H9 (cell line): ENCODE measurements around the gene AJUBA. TPM values are rescaled to one million over a fixed set of nuclear protein-coding genes. Genes with fewer than 3 reads are reported as not detected.

Source experiments
- DNase-seq: peaks from one replicate; pipeline ENCODE4 v3.0.0-alpha.2; 2017
- H2AFZ ChIP-seq: one replicate; pipeline ENCODE4 v1.6.1; 2013; ENCODE audit warnings: mild to moderate bottlenecking, low read length, control low read depth, moderate library complexity
- H2AK5ac ChIP-seq: 2 replicates; pipeline ENCODE4 v1.6.1; 2013; ENCODE audit warnings: low read length, control low read depth, mixed read lengths; ENCODE audit not compliant: insufficient read length
- H2BK120ac ChIP-seq: one replicate; pipeline ENCODE4 v1.6.1; 2013; ENCODE audit warnings: low read depth, mild to moderate bottlenecking, low read length, control low read depth, inconsistent platforms; ENCODE audit not compliant: poor library complexity, severe bottlenecking
- H2BK12ac ChIP-seq: 2 replicates; pipeline ENCODE4 v1.6.1; 2013; ENCODE audit warnings: low read length, control low read depth, mixed read lengths, low read depth; ENCODE audit not compliant: insufficient read length
- H2BK15ac ChIP-seq: 2 replicates; pipeline ENCODE4 v1.6.1; 2013; ENCODE audit warnings: low read depth, low read length, control low read depth
- H2BK20ac ChIP-seq: one replicate; pipeline ENCODE4 v1.6.1; 2013; ENCODE audit warnings: low read depth, mild to moderate bottlenecking, low read length, control low read depth, inconsistent platforms; ENCODE audit not compliant: poor library complexity, severe bottlenecking
- H2BK5ac ChIP-seq: 2 replicates; pipeline ENCODE4 v1.6.1; 2013; ENCODE audit warnings: low read length, control low read depth, mixed read lengths; ENCODE audit not compliant: insufficient read length
- H3K14ac ChIP-seq: 2 replicates; pipeline ENCODE4 v1.6.1; 2013; ENCODE audit warnings: low read length, control low read depth; ENCODE audit not compliant: insufficient read depth
- H3K18ac ChIP-seq: 2 replicates; pipeline ENCODE4 v1.6.1; 2013; ENCODE audit warnings: low read depth, mild to moderate bottlenecking, mixed read lengths, low read length, control low read depth; ENCODE audit not compliant: insufficient read length
- H3K23ac ChIP-seq: 2 replicates; pipeline ENCODE4 v1.6.1; 2013; ENCODE audit warnings: low read length, control low read depth, mixed read lengths, low read depth; ENCODE audit not compliant: insufficient read length
- H3K23me2 ChIP-seq: 2 replicates; pipeline ENCODE4 v1.6.1; 2013; ENCODE audit warnings: low read depth, mild to moderate bottlenecking, mixed read lengths, low read length, control low read depth; ENCODE audit not compliant: insufficient read length, poor library complexity, severe bottlenecking
- H3K27ac ChIP-seq: 2 replicates; pipeline ENCODE4 v1.5.1; 2013; ENCODE audit warnings: low read length, control low read depth, mixed read lengths, low read depth; ENCODE audit not compliant: insufficient read length
- H3K27me3 ChIP-seq: 2 replicates; pipeline ENCODE4 v1.6.1; 2013; ENCODE audit warnings: low read length, control low read depth, inconsistent platforms; ENCODE audit not compliant: insufficient read depth
- H3K4ac ChIP-seq: 2 replicates; pipeline ENCODE4 v1.6.1; 2013; ENCODE audit warnings: low read depth, mild to moderate bottlenecking, control low read depth, inconsistent platforms, low read length, moderate library complexity
- H3K4me1 ChIP-seq: 2 replicates; pipeline ENCODE4 v1.6.1; 2013; ENCODE audit warnings: low read length, control low read depth, inconsistent platforms; ENCODE audit not compliant: insufficient read depth
- H3K4me2 ChIP-seq: 2 replicates; pipeline ENCODE4 v1.6.1; 2013; ENCODE audit warnings: low read length, control low read depth, mixed read lengths; ENCODE audit not compliant: insufficient read length, insufficient read depth
- H3K56ac ChIP-seq: 2 replicates; pipeline ENCODE4 v1.6.1; 2013; ENCODE audit warnings: low read depth, mild to moderate bottlenecking, mixed read lengths, low read length, control low read depth; ENCODE audit not compliant: insufficient read length
- H3K79me1 ChIP-seq: 2 replicates; pipeline ENCODE4 v1.6.1; 2013; ENCODE audit warnings: low read depth, mild to moderate bottlenecking, moderate library complexity, low read length, control low read depth, inconsistent platforms; ENCODE audit not compliant: insufficient read depth, poor library complexity, severe bottlenecking
- H3K79me2 ChIP-seq: 2 replicates; pipeline ENCODE4 v1.6.1; 2013; ENCODE audit warnings: low read length, control low read depth, inconsistent platforms; ENCODE audit not compliant: insufficient read depth
- H3K9ac ChIP-seq: 2 replicates; pipeline ENCODE4 v1.6.1; 2013; ENCODE audit warnings: low read length, control low read depth, mixed read lengths; ENCODE audit not compliant: insufficient read length; ENCODE audit errors: extremely low read depth
- H3K9me3 ChIP-seq: one replicate; pipeline ENCODE4 v1.6.1; 2013; ENCODE audit warnings: low read depth, low read length, inconsistent platforms; ENCODE audit not compliant: control insufficient read depth
- H3T11ph ChIP-seq: one replicate; pipeline ENCODE4 v1.6.1; 2013; ENCODE audit warnings: mild to moderate bottlenecking, low read length, control low read depth, inconsistent platforms
- H4K20me1 ChIP-seq: one replicate; pipeline ENCODE4 v1.6.1; 2013; ENCODE audit not compliant: control insufficient read depth, insufficient read length, insufficient read depth
- H4K5ac ChIP-seq: 2 replicates; pipeline ENCODE4 v1.6.1; 2013; ENCODE audit warnings: low read depth, mild to moderate bottlenecking, mixed read lengths, low read length, control low read depth; ENCODE audit not compliant: insufficient read length
- H4K8ac ChIP-seq: replicated peaks from 2 replicates; pipeline ENCODE4 v1.6.1; 2013; ENCODE audit warnings: low read length, control low read depth, mixed read lengths, low read depth; ENCODE audit not compliant: insufficient read length
- H4K91ac ChIP-seq: 2 replicates; pipeline ENCODE4 v1.6.1; 2013; ENCODE audit warnings: low read depth, mild to moderate bottlenecking, moderate library complexity, mixed read lengths, low read length, control low read depth; ENCODE audit not compliant: insufficient read length
- H3K27ac Mint-ChIP-seq, 3 experiments: 2 replicates in 2 of 3; 3 replicates in 1 of 3; pipeline ENCODE4 v1.8.0; 2020 to 2021; ENCODE audit warnings: mixed read lengths in 3 of 3, mild to moderate bottlenecking in 1 of 3, moderate library complexity in 1 of 3
- H3K27me3 Mint-ChIP-seq: 2 replicates; pipeline ENCODE4 v1.8.0; 2021; ENCODE audit warnings: low read depth, mild to moderate bottlenecking, moderate library complexity, mixed read lengths
- H3K36me3 Mint-ChIP-seq, 3 experiments: 2 replicates in 2 of 3; 3 replicates in 1 of 3; pipeline ENCODE4 v1.8.0; 2020 to 2021; ENCODE audit warnings: low read depth in 3 of 3, mixed read lengths in 3 of 3; ENCODE audit not compliant: insufficient read depth in 1 of 3
- H3K4me1 Mint-ChIP-seq, 2 experiments: 2 replicates each; pipeline ENCODE4 v1.8.0; 2020; ENCODE audit warnings: mixed read lengths in 2 of 2
- H3K4me3 Mint-ChIP-seq, 2 experiments: 2 replicates in 1 of 2; 3 replicates in 1 of 2; pipeline ENCODE4 v1.8.0; 2020 to 2021; ENCODE audit warnings: mild to moderate bottlenecking in 2 of 2, mixed read lengths in 2 of 2, moderate library complexity in 1 of 2
- H3K9me3 Mint-ChIP-seq, 2 experiments: 2 replicates in 1 of 2; 3 replicates in 1 of 2; pipeline ENCODE4 v1.8.0; 2020; ENCODE audit warnings: mild to moderate bottlenecking in 2 of 2, mixed read lengths in 2 of 2, moderate library complexity in 1 of 2
- WGBS: extraction: QIAGEN DNeasy Blood & Tissue Kit; methylation state at CpG from one replicate; pipeline ENCODE4 v1.1.7; 2013; ENCODE audit warnings: missing lambda C conversion rate, low lambda C conversion rate, mixed read lengths; ENCODE audit not compliant: insufficient read length; ENCODE audit errors: extremely low coverage; 5-methylcytosine and 5-hydroxymethylcytosine counted together
- total RNA-seq: library from RNA; stranded (reverse); gene quantifications from 2 replicates; pipeline ENCODE4 v1.2.1, GENCODE V29; 2021
- TF ChIP-seq, protein P1 (sequence below): fragments of 200-600 bp; sonication (generic); conservative IDR thresholded peaks from 3 replicates; pipeline ENCODE4 v1.8.0; 2021; ENCODE audit warnings: antibody characterized with exemption, mild to moderate bottlenecking

The AJUBA gene
- total RNA-seq, 1 experiment from 2014 or later, result 44.9 TPM

DNA sequence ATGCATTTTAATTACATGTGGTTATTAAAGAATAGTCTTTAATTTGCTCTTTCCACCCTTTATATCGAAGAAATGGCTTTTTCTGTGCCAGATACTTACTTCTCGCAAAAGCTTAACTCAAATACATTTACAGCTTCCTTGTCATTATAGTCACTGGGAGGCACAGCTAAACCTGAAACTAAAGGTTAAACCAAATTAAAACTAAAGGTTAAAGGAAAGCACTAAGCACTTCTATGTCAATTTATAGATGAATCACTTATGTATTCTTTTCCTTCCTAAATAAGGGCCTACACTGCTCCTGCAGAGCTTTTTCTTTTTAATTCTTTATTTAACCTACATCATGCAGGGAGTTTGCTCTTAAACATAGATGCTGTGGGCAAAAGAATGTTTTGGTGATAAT lies 18.5 kb upstream of the AJUBA start:
- peaks cover 2 to 7% of the 10 kb centered on the region in 2 experiments for H3K4me1 Mint-ChIP-seq
- Histone ChIP-seq H3K4me1 (no peaks in the 10 kb centered on the region; the same call in 1 of the 2 replicates), H3K9ac (no peak overlapping the region), H2BK20ac (no peak overlapping the region), H4K8ac (no peak overlapping the region), H2AK5ac (no peak overlapping the region), H2AFZ (no peak overlapping the region), H3T11ph (no peak overlapping the region), H2BK15ac (no peak overlapping the region), H3K4me2 (no peak overlapping the region), H2BK12ac (no peak overlapping the region), H3K27me3 (no peaks in the 10 kb centered on the region), H2BK120ac (no peak overlapping the region), H3K23me2 (no peaks in the 10 kb centered on the region), H3K18ac (no peak overlapping the region), H3K56ac (no peak overlapping the region), H2BK5ac (no peak overlapping the region), H4K5ac (no peak overlapping the region), H3K4ac (no peak overlapping the region), H3K79me2 (no peaks in the 10 kb centered on the region), H3K23ac (no peak overlapping the region), H4K91ac (no peak overlapping the region), H3K9me3 (no peaks in the 10 kb centered on the region), H3K14ac (no peak overlapping the region), H3K27ac (no peak overlapping the region), H3K79me1 (no peaks in the 10 kb centered on the region), H4K20me1 (no peaks in the 10 kb centered on the region)
- no peak overlapping the region for H3K27ac Mint-ChIP-seq
- no CpG with 5 or more reads among the region's 2 CpGs for WGBS
- no peaks in the 10 kb centered on the region for H3K27me3 Mint-ChIP-seq
- DNase-seq, result no peak
- H3K9me3 Mint-ChIP-seq, result no peaks in the 10 kb centered on the region
- H3K36me3 Mint-ChIP-seq, result no peaks in the 10 kb centered on the region
- H3K4me3 Mint-ChIP-seq, result no peak overlapping the region
- TF ChIP-seq, protein P1, sequence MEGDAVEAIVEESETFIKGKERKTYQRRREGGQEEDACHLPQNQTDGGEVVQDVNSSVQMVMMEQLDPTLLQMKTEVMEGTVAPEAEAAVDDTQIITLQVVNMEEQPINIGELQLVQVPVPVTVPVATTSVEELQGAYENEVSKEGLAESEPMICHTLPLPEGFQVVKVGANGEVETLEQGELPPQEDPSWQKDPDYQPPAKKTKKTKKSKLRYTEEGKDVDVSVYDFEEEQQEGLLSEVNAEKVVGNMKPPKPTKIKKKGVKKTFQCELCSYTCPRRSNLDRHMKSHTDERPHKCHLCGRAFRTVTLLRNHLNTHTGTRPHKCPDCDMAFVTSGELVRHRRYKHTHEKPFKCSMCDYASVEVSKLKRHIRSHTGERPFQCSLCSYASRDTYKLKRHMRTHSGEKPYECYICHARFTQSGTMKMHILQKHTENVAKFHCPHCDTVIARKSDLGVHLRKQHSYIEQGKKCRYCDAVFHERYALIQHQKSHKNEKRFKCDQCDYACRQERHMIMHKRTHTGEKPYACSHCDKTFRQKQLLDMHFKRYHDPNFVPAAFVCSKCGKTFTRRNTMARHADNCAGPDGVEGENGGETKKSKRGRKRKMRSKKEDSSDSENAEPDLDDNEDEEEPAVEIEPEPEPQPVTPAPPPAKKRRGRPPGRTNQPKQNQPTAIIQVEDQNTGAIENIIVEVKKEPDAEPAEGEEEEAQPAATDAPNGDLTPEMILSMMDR, result no peak
